ENCODE measurements around the gene JSRP1. TPM values are rescaled to one million over a fixed set of nuclear protein-coding genes. Genes with fewer than 3 reads are reported as not detected.

The JSRP1 gene
- total and polyA plus RNA-seq, 2 experiments from 2014 or later = 1.9 to 4.2 TPM

- no peak for DNase-seq (ENCODE audit: low read depth in 1 of 2, low spot score in 1 of 2)
- H3K4me1 ChIP-seq (ENCODE audit: low read depth) = peaks cover 21% of the 10 kb centered on the region
- no peak for TF ChIP-seq CTCF (IDR thresholded peaks at IDR 0.05; ENCODE audit: low read depth, low read length)
- H3K36me3 ChIP-seq = peaks cover 41% of the 10 kb centered on the region
- H3K4me3 ChIP-seq = no peak overlapping the region
- no peak overlapping the region for H3K27ac ChIP-seq
- no peaks in the 10 kb centered on the region for H3K9me3 ChIP-seq (ENCODE audit: low read depth)
- no peaks in the 10 kb centered on the region for H3K27me3 ChIP-seq
Measured at GRCh38 chr19:2242816-2243215, 13.4 kb downstream of the JSRP1 start.

GRCh38 chr19:2242092-2242537, 14.1 kb downstream of the JSRP1 start:
- Histone ChIP-seq H3K27me3 (no peaks in the 10 kb centered on the region), H3K4me3 (no peak overlapping the region), H3K27ac (no peak overlapping the region), H3K4me1 (ENCODE audit: low read depth) (peaks cover 26% of the 10 kb centered on the region), H3K36me3 (peaks cover 36% of the 10 kb centered on the region), H3K9me3 (ENCODE audit: low read depth) (no peaks in the 10 kb centered on the region)
- no peak for TF ChIP-seq CTCF (IDR thresholded peaks at IDR 0.05; ENCODE audit: low read depth, low read length)
- no peak for DNase-seq (ENCODE audit: low read depth in 1 of 2, low spot score in 1 of 2)

GRCh38 chr19:2240881-2241760, 15.1 kb downstream of the JSRP1 start:
- peaks cover 26% of the 10 kb centered on the region for H3K4me1 ChIP-seq (ENCODE audit: low read depth)
- no peaks in the 10 kb centered on the region for H3K9me3 ChIP-seq (ENCODE audit: low read depth)
- peaks cover 26% of the 10 kb centered on the region for H3K36me3 ChIP-seq
- no peaks in the 10 kb centered on the region for H3K27me3 ChIP-seq
- TF ChIP-seq CTCF (IDR thresholded peaks at IDR 0.05; ENCODE audit: low read depth, low read length) = no peak
- no peak overlapping the region for H3K4me3 ChIP-seq
- H3K27ac ChIP-seq = peak overlapping the region; percentile 6
- DNase-seq (ENCODE audit: low read depth in 1 of 2, low spot score in 1 of 2) = no peak

GRCh38 chr19:2239771-2240770, 16.1 kb downstream of the JSRP1 start:
- peak overlapping the region; percentile 10 for H3K4me3 ChIP-seq
- no peaks in the 10 kb centered on the region for H3K9me3 ChIP-seq (ENCODE audit: low read depth)
- no peaks in the 10 kb centered on the region for H3K27me3 ChIP-seq
- DNase-seq (ENCODE audit: low read depth in 1 of 2, low spot score in 1 of 2) = peak in 1 of 2 donors; percentile 76
- H3K4me1 ChIP-seq (ENCODE audit: low read depth) = peaks cover 28% of the 10 kb centered on the region
- H3K36me3 ChIP-seq = peaks cover 15% of the 10 kb centered on the region
- H3K27ac ChIP-seq = no peak overlapping the region
- no peak for TF ChIP-seq CTCF (IDR thresholded peaks at IDR 0.05; ENCODE audit: low read depth, low read length)

GRCh38 chr19:2239173-2239572, 17.0 kb downstream of the JSRP1 start:
- no peak overlapping the region for H3K27ac ChIP-seq

More at GRCh38 chr19:2239173-2239572, 17.0 kb downstream of the JSRP1 start:
- no peaks in the 10 kb centered on the region for H3K9me3 ChIP-seq (ENCODE audit: low read depth)
- peaks cover 29% of the 10 kb centered on the region for H3K4me1 ChIP-seq (ENCODE audit: low read depth)
- H3K27me3 ChIP-seq = no peaks in the 10 kb centered on the region
- DNase-seq (ENCODE audit: low read depth in 1 of 2, low spot score in 1 of 2) = peak in 1 of 2 donors; percentile 29
- peaks cover 7% of the 10 kb centered on the region for H3K36me3 ChIP-seq
- H3K4me3 ChIP-seq = no peak overlapping the region
- no peak for TF ChIP-seq CTCF (IDR thresholded peaks at IDR 0.05; ENCODE audit: low read depth, low read length)

All from cardiac muscle cell (in vitro differentiated cells and primary cell).